ENCODE data around the gene IGFBPL1. TPM values are rescaled to one million over a fixed set of nuclear protein-coding genes. Genes with fewer than 3 reads are reported as not detected.

IGFBPL1 gene
- total and polyA plus RNA-seq, 3 experiments from 2014 or later: not detected

- Histone ChIP-seq H3K9me3 (ENCODE audit: low read length) (no peaks in the 10 kb centered on the region), H3K27ac (ENCODE audit: low read depth, low read length) (no peak overlapping the region), H3K27me3 (ENCODE audit: insufficient read depth, low read length, poor library complexity, severe bottlenecking) (no peaks in the 10 kb centered on the region), H3K4me3 (ENCODE audit: low read length) (no peak overlapping the region), H3K4me1 (ENCODE audit: insufficient read depth, low read length) (no peaks in the 10 kb centered on the region), H3K36me3 (ENCODE audit: insufficient read depth, low read length) (no peaks in the 10 kb centered on the region)
- peaks cover 9 to 26% of the 10 kb centered on the region in 2 donors for H3K27me3 Mint-ChIP-seq
- POLR2A ChIA-PET: no interaction called here
- H3K4me3 Mint-ChIP-seq: no peak overlapping the region
- peaks cover 0 to 3% (median 0%) of the 10 kb centered on the region in 3 donors for H3K4me1 Mint-ChIP-seq
- H3K27ac Mint-ChIP-seq: no peak overlapping the region
- no peak for DNase-seq
- CTCF ChIA-PET: no interaction called here
- H3K9me3 Mint-ChIP-seq: no peaks in the 10 kb centered on the region
- no peaks in the 10 kb centered on the region for H3K36me3 Mint-ChIP-seq
These were observed 56.4 kb downstream of the IGFBPL1 start for GRCh38 chr9:38367898-38368297.

DNA sequence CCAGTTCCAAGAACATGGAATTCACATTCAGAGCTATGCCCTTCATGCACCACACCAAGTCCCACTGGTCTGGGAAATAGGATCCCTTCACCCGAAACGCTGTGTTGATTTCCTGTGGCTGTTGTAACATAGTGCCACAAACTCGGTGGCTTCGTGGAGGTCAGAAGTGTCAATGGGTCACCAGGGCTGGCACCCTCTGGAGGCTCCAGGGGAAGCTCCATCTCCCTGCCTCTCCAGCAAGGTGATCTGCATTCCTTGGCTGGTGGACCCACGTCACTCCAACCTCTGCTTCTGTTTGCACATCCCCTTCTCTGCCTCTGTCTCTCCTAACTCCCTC is 60.7 kb downstream of the IGFBPL1 start:
- H3K27ac ChIP-seq (ENCODE audit: low read depth, low read length): no peak overlapping the region
- H3K4me1 ChIP-seq (ENCODE audit: insufficient read depth, low read length): no peaks in the 10 kb centered on the region
- CTCF ChIA-PET: no interaction called here
- H3K27me3 ChIP-seq (ENCODE audit: insufficient read depth, low read length, poor library complexity, severe bottlenecking): no peaks in the 10 kb centered on the region
- no peak overlapping the region for H3K4me3 Mint-ChIP-seq
- no peaks in the 10 kb centered on the region for H3K9me3 Mint-ChIP-seq
- no peaks in the 10 kb centered on the region for H3K36me3 Mint-ChIP-seq
- peaks cover 5 to 10% of the 10 kb centered on the region in 2 donors for H3K27me3 Mint-ChIP-seq
- no peaks in the 10 kb centered on the region for H3K36me3 ChIP-seq (ENCODE audit: insufficient read depth, low read length)
- no peak overlapping the region for H3K27ac Mint-ChIP-seq
- peaks cover 0 to 4% (median 0%) of the 10 kb centered on the region in 3 donors for H3K4me1 Mint-ChIP-seq
- no peak for DNase-seq
- H3K4me3 ChIP-seq (ENCODE audit: low read length): no peak overlapping the region
- POLR2A ChIA-PET: no interaction called here
- no peaks in the 10 kb centered on the region for H3K9me3 ChIP-seq (ENCODE audit: low read length)

- no peak overlapping the region for H3K4me3 ChIP-seq (ENCODE audit: low read length)
- no peaks in the 10 kb centered on the region for H3K36me3 Mint-ChIP-seq
- ChIA-PET POLR2A (no interaction called here), CTCF (no interaction called here)
- no peaks in the 10 kb centered on the region for H3K9me3 ChIP-seq (ENCODE audit: low read length)
- peak overlapping the region in 4 of 7 donors; percentile 49 to 61 (median 55) for H3K4me3 Mint-ChIP-seq
- peak in 1 of 5 donors; percentile 6 for DNase-seq
- no peak overlapping the region for H3K27ac ChIP-seq (ENCODE audit: low read depth, low read length)
- H3K9me3 Mint-ChIP-seq: no peaks in the 10 kb centered on the region
- peaks cover 5 to 10% of the 10 kb centered on the region in 2 donors for H3K27me3 Mint-ChIP-seq
- peak overlapping the region in 1 of 8 donors; percentile 11 for H3K27ac Mint-ChIP-seq
- peaks cover 0 to 4% (median 0%) of the 10 kb centered on the region in 3 donors for H3K4me1 Mint-ChIP-seq
- no peaks in the 10 kb centered on the region for H3K4me1 ChIP-seq (ENCODE audit: insufficient read depth, low read length)
- H3K27me3 ChIP-seq (ENCODE audit: insufficient read depth, low read length, poor library complexity, severe bottlenecking): no peaks in the 10 kb centered on the region
- no peaks in the 10 kb centered on the region for H3K36me3 ChIP-seq (ENCODE audit: insufficient read depth, low read length)
These were observed 61.2 kb downstream of the IGFBPL1 start for GRCh38 chr9:38362852-38363588.

DNA sequence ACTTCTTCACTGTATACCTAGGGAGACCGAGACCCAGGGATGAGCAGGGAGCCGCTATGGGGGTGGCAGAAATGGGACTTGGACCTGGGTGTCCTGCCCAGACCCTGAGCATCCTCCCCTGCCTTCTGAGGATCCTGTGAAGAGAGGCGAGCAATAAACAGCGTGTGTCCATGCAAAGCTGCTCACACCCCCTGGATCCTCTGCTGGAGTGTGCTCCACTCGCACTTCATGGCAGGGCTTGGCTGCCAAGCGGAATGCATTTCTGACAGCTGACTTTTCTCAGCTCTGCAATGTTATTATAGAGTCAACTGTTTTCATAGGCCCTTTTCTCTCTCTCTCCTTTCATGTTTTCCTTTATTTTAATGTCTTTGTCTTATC is 62.8 kb downstream of the IGFBPL1 start:
- no peaks in the 10 kb centered on the region for H3K36me3 Mint-ChIP-seq
- peak overlapping the region in 1 of 8 donors; percentile 70 for H3K27ac Mint-ChIP-seq
- peaks cover 0 to 10% of the 10 kb centered on the region in 2 donors for H3K27me3 Mint-ChIP-seq
- H3K27me3 ChIP-seq (ENCODE audit: insufficient read depth, low read length, poor library complexity, severe bottlenecking): no peaks in the 10 kb centered on the region
- H3K27ac ChIP-seq (ENCODE audit: low read depth, low read length): no peak overlapping the region
- no peaks in the 10 kb centered on the region for H3K36me3 ChIP-seq (ENCODE audit: insufficient read depth, low read length)
- no peak overlapping the region for H3K4me3 Mint-ChIP-seq
- H3K4me3 ChIP-seq (ENCODE audit: low read length): no peak overlapping the region
- no peaks in the 10 kb centered on the region for H3K9me3 Mint-ChIP-seq
- ChIA-PET CTCF (no interaction called here), POLR2A (no interaction called here)
- H3K4me1 ChIP-seq (ENCODE audit: insufficient read depth, low read length): no peaks in the 10 kb centered on the region
- no peak for DNase-seq
- peaks cover 0 to 4% (median 0%) of the 10 kb centered on the region in 3 donors for H3K4me1 Mint-ChIP-seq
- H3K9me3 ChIP-seq (ENCODE audit: low read length): no peaks in the 10 kb centered on the region

GRCh38 chr9:38360839-38361472 is 63.3 kb downstream of the IGFBPL1 start:
- POLR2A ChIA-PET: no interaction called here
- DNase-seq: no peak

DNA sequence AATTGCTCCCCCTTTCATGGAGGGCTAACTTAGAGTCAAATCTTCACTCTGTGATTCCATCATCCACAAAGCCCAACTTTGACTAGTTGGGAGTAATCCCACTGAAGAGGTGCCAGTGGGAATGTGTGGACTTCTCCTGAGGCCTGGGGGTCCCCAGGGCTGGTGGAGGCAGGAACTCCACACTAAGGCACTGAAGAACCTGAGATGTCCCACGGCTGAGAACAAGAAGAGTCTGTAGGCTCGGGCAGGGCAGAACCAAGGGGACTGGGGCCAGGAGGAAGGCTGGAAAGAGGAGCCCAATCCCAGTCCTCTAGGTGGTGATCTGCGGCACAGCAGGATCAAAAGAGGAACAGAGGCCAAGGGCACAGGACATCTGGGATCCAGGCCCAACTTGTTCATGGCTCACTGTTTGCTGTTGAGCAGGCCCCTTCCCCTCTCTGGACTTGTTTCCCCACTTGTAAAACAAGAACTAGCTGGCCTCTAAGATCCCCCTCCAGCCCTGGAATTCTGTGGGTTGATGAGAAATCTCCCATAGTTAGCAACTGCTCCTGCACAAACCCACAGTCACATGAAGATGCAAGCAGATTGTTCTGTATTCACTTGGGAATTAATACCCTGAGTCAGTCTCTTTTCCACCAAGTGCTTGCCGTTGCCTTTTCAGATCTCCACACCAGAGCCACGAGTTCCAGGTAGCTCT is 64.4 kb downstream of the IGFBPL1 start:
- no peaks in the 10 kb centered on the region for H3K36me3 ChIP-seq (ENCODE audit: insufficient read depth, low read length)
- ChIA-PET CTCF (no interaction called here), POLR2A (no interaction called here)
- Mint-ChIP-seq H3K4me3 (no peak overlapping the region), H3K9me3 (no peaks in the 10 kb centered on the region), H3K27ac (peak overlapping the region in 1 of 8 donors; percentile 11), H3K27me3 (peaks cover 0 to 6% of the 10 kb centered on the region in 2 donors), H3K4me1 (peaks cover 0 to 4% (median 0%) of the 10 kb centered on the region in 3 donors), H3K36me3 (no peaks in the 10 kb centered on the region)
- H3K27me3 ChIP-seq (ENCODE audit: insufficient read depth, low read length, poor library complexity, severe bottlenecking): no peaks in the 10 kb centered on the region
- no peak overlapping the region for H3K4me3 ChIP-seq (ENCODE audit: low read length)
- H3K9me3 ChIP-seq (ENCODE audit: low read length): no peaks in the 10 kb centered on the region
- H3K4me1 ChIP-seq (ENCODE audit: insufficient read depth, low read length): no peaks in the 10 kb centered on the region
- no peak overlapping the region for H3K27ac ChIP-seq (ENCODE audit: low read depth, low read length)
- no peak for DNase-seq

More at GRCh38 chr9:38360839-38361472, 63.3 kb downstream of the IGFBPL1 start:
- Mint-ChIP-seq H3K27me3 (peaks cover 0 to 10% of the 10 kb centered on the region in 2 donors), H3K4me3 (no peak overlapping the region), H3K9me3 (no peaks in the 10 kb centered on the region), H3K27ac (peak overlapping the region in 1 of 8 donors; percentile 70), H3K4me1 (peaks cover 0 to 4% (median 0%) of the 10 kb centered on the region in 3 donors), H3K36me3 (no peaks in the 10 kb centered on the region)
- Histone ChIP-seq H3K4me1 (ENCODE audit: insufficient read depth, low read length) (no peaks in the 10 kb centered on the region), H3K27me3 (ENCODE audit: insufficient read depth, low read length, poor library complexity, severe bottlenecking) (no peaks in the 10 kb centered on the region), H3K27ac (ENCODE audit: low read depth, low read length) (no peak overlapping the region), H3K36me3 (ENCODE audit: insufficient read depth, low read length) (no peaks in the 10 kb centered on the region), H3K4me3 (ENCODE audit: low read length) (no peak overlapping the region), H3K9me3 (ENCODE audit: low read length) (no peaks in the 10 kb centered on the region)
- CTCF ChIA-PET: no interaction called here

DNA sequence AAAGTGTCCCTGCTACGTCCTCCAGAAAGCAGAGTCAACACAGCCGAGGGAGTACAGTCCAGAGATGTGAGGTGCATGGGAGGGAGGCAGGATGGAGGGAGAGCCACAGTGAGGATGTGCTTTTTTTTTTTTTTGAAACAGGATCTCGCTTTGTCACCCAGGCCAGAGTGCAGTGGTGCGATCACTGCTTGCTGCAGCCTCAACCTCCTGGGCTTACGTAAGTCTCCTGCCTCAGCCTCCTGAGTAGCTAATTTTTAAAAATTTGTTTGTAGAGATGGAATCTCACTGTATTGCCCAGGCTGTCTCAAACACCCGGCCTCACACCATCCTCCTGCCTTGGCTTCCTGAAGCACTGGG is 65.0 kb downstream of the IGFBPL1 start:
- no peak overlapping the region for H3K4me3 ChIP-seq (ENCODE audit: low read length)
- H3K4me3 Mint-ChIP-seq: no peak overlapping the region
- DNase-seq: no peak
- no peak overlapping the region for H3K27ac Mint-ChIP-seq
- no peaks in the 10 kb centered on the region for H3K9me3 ChIP-seq (ENCODE audit: low read length)
- H3K27me3 Mint-ChIP-seq: peaks cover under 1 to 6% of the 10 kb centered on the region in 2 donors
- H3K4me1 ChIP-seq (ENCODE audit: insufficient read depth, low read length): no peaks in the 10 kb centered on the region
- H3K9me3 Mint-ChIP-seq: no peaks in the 10 kb centered on the region
- no peaks in the 10 kb centered on the region for H3K36me3 Mint-ChIP-seq
- H3K36me3 ChIP-seq (ENCODE audit: insufficient read depth, low read length): no peaks in the 10 kb centered on the region
- H3K27ac ChIP-seq (ENCODE audit: low read depth, low read length): no peak overlapping the region
- no peaks in the 10 kb centered on the region for H3K27me3 ChIP-seq (ENCODE audit: insufficient read depth, low read length, poor library complexity, severe bottlenecking)
- ChIA-PET POLR2A (no interaction called here), CTCF (no interaction called here)
- H3K4me1 Mint-ChIP-seq: peaks cover 0 to 4% (median 0%) of the 10 kb centered on the region in 3 donors
